MM.1S (cell line): ENCODE results near the gene MYZAP.

Experiments
- DNase-seq: peaks from one replicate; pipeline ENCODE4 v3.0.0-alpha.2; 2015
- H2AFZ ChIP-seq: fragments of 300-600 bp; sonication (generic); 2 replicates; pipeline ENCODE4 v1.6.0; 2016; ENCODE audit warnings: antibody characterized with exemption, low read length
- H3F3A ChIP-seq: fragments of 300-600 bp; sonication (generic); 2 replicates; pipeline ENCODE4 v1.6.1; 2016; ENCODE audit warnings: mild to moderate bottlenecking, antibody characterized with exemption, low read length, moderate library complexity, mixed read lengths; ENCODE audit not compliant: insufficient read depth
- H3K27ac ChIP-seq: fragments of 300-600 bp; sonication (generic); 2 replicates; pipeline ENCODE4 v1.5.1; 2016; ENCODE audit warnings: mild to moderate bottlenecking, low read length
- H3K27me3 ChIP-seq: fragments of 300-600 bp; sonication (generic); replicated peaks from 2 replicates; pipeline ENCODE4 v1.6.0; 2016; ENCODE audit warnings: low read length; ENCODE audit not compliant: insufficient read depth
- H3K36me3 ChIP-seq: fragments of 300-600 bp; sonication (generic); replicated peaks from 2 replicates; pipeline ENCODE4 v1.6.1; 2016; ENCODE audit warnings: mild to moderate bottlenecking, low read length, mixed read lengths; ENCODE audit not compliant: insufficient read depth
- H3K4me1 ChIP-seq: fragments of 300-600 bp; sonication (generic); 2 replicates; pipeline ENCODE4 v1.6.1; 2016; ENCODE audit warnings: low read length, mixed read lengths
- H3K4me2 ChIP-seq: fragments of 300-600 bp; sonication (generic); 2 replicates; pipeline ENCODE4 v1.6.0; 2016; ENCODE audit warnings: low read depth, low read length
- H3K4me3 ChIP-seq: fragments of 300-600 bp; sonication (generic); 2 replicates; pipeline ENCODE4 v1.5.1; 2016; ENCODE audit warnings: low read length, mixed read lengths
- H3K79me2 ChIP-seq: fragments of 300-600 bp; sonication (generic); 2 replicates; pipeline ENCODE4 v1.6.1; 2016; ENCODE audit warnings: mixed run types, low read length, mixed read lengths
- H3K9ac ChIP-seq: fragments of 300-600 bp; sonication (generic); 2 replicates; pipeline ENCODE4 v1.6.1; 2016; ENCODE audit warnings: low read length, mixed read lengths
- H3K9me2 ChIP-seq: fragments of 300-600 bp; sonication (generic); replicated peaks from 2 replicates; pipeline ENCODE4 v1.6.1; 2016; ENCODE audit warnings: mild to moderate bottlenecking, low read length, mixed read lengths; ENCODE audit not compliant: insufficient read depth
- H3K9me3 ChIP-seq: fragments of 300-600 bp; sonication (generic); replicated peaks from 2 replicates; pipeline ENCODE4 v1.6.1; 2016; ENCODE audit warnings: mild to moderate bottlenecking, low read length, mixed read lengths; ENCODE audit not compliant: insufficient read depth
- H4K20me1 ChIP-seq: fragments of 300-600 bp; sonication (generic); 2 replicates; pipeline ENCODE4 v1.6.1; 2016; ENCODE audit warnings: mild to moderate bottlenecking, low read length, moderate library complexity, mixed read lengths; ENCODE audit not compliant: insufficient read depth
- CTCF ChIP-seq: fragments of 300-600 bp; sonication (generic); IDR thresholded peaks from 2 replicates; pipeline ENCODE4 v1.5.1; 2016; ENCODE audit warnings: antibody characterized with exemption, low read length, mixed read lengths
- EZH2 ChIP-seq: fragments of 300-600 bp; sonication (generic); optimal IDR thresholded peaks from 2 replicates; pipeline ENCODE3; 2017; ENCODE audit warnings: low read depth, mild to moderate bottlenecking, antibody characterized with exemption, low read length, mixed read lengths
- EZH2phosphoT487 ChIP-seq: fragments of 300-600 bp; sonication (generic); IDR thresholded peaks from 2 replicates; pipeline ENCODE4 v1.6.1; 2018; ENCODE audit warnings: antibody characterized with exemption, low read length

The MYZAP gene

GRCh38 chr15:57607570-57608000 lies 15.9 kb downstream of the MYZAP start:
- H3K27me3 ChIP-seq = no peaks in the 10 kb centered on the region
- H3K9me2 ChIP-seq = no peaks in the 10 kb centered on the region
- no peaks in the 10 kb centered on the region for H3K79me2 ChIP-seq
- TF ChIP-seq EZH2phosphoT487 (no peak), EZH2 (no peak), CTCF (no peak)
- no peaks in the 10 kb centered on the region for H4K20me1 ChIP-seq
- no peak for DNase-seq
- H3K9me3 ChIP-seq = no peaks in the 10 kb centered on the region
- no peak overlapping the region for H3K9ac ChIP-seq
- no peak overlapping the region for H2AFZ ChIP-seq
- H3K4me2 ChIP-seq = no peak overlapping the region
- H3K4me3 ChIP-seq = no peak overlapping the region
- no peaks in the 10 kb centered on the region for H3K36me3 ChIP-seq
- H3F3A ChIP-seq = no peaks in the 10 kb centered on the region
- no peak overlapping the region for H3K27ac ChIP-seq
- no peaks in the 10 kb centered on the region for H3K4me1 ChIP-seq

GRCh38 chr15:57609805-57610529 lies 18.3 kb downstream of the MYZAP start:
- Histone ChIP-seq H3K27ac (no peak overlapping the region), H3K27me3 (no peaks in the 10 kb centered on the region), H3K4me2 (no peak overlapping the region), H3K9me3 (no peaks in the 10 kb centered on the region), H3K36me3 (no peaks in the 10 kb centered on the region), H3K4me1 (no peaks in the 10 kb centered on the region), H3K9ac (no peak overlapping the region), H2AFZ (no peak overlapping the region), H3K79me2 (no peaks in the 10 kb centered on the region), H4K20me1 (no peaks in the 10 kb centered on the region), H3K4me3 (no peak overlapping the region), H3K9me2 (no peaks in the 10 kb centered on the region), H3F3A (no peaks in the 10 kb centered on the region)
- no peak for TF ChIP-seq CTCF
- no peak for TF ChIP-seq EZH2
- no peak for TF ChIP-seq EZH2phosphoT487
- no peak for DNase-seq

- H3K4me3 ChIP-seq = no peak overlapping the region
- H3K27ac ChIP-seq = no peak overlapping the region
- H3K36me3 ChIP-seq = no peaks in the 10 kb centered on the region
- no peaks in the 10 kb centered on the region for H3K79me2 ChIP-seq
- H3K4me1 ChIP-seq = no peaks in the 10 kb centered on the region
- no peaks in the 10 kb centered on the region for H4K20me1 ChIP-seq
- H3K27me3 ChIP-seq = no peaks in the 10 kb centered on the region
- no peak overlapping the region for H2AFZ ChIP-seq
- no peak for DNase-seq
- no peaks in the 10 kb centered on the region for H3K9me3 ChIP-seq
- TF ChIP-seq CTCF (no peak), EZH2phosphoT487 (no peak), EZH2 (no peak)
- no peak overlapping the region for H3K4me2 ChIP-seq
- H3F3A ChIP-seq = no peaks in the 10 kb centered on the region
- H3K9ac ChIP-seq = no peak overlapping the region
- no peaks in the 10 kb centered on the region for H3K9me2 ChIP-seq
These were observed 19.4 kb downstream of the MYZAP start for GRCh38 chr15:57611123-57611522.
